Measurements from ENCODE around the gene TMEM120B.

- TF ChIP-seq MXI1 (IDR thresholded peaks at IDR 0.05; ENCODE audit: borderline replicate concordance, low read depth, low read length) (no peak), CTCF (conservative IDR thresholded peaks at IDR 0.05; ENCODE audit: low read depth, low read length) (no peak), RAD21 (IDR thresholded peaks at IDR 0.05; ENCODE audit: low read length) (no peak), POLR2A (IDR thresholded peaks at IDR 0.05; ENCODE audit: low read depth, low read length) (no peak), NFE2L2 (IDR thresholded peaks at IDR 0.05; ENCODE audit: low read depth, low read length) (no peak), CEBPB (IDR thresholded peaks at IDR 0.05; ENCODE audit: low read depth, low read length) (no peak), SMC3 (IDR thresholded peaks at IDR 0.05; ENCODE audit: low read depth, low read length) (no peak)
These were observed 6.2 kb downstream of the TMEM120B start for GRCh38 chr12:121718653-121719239.

Measured in IMR-90 (cell line).